ENCODE measurements around the gene TOR1AIP1.

DNA sequence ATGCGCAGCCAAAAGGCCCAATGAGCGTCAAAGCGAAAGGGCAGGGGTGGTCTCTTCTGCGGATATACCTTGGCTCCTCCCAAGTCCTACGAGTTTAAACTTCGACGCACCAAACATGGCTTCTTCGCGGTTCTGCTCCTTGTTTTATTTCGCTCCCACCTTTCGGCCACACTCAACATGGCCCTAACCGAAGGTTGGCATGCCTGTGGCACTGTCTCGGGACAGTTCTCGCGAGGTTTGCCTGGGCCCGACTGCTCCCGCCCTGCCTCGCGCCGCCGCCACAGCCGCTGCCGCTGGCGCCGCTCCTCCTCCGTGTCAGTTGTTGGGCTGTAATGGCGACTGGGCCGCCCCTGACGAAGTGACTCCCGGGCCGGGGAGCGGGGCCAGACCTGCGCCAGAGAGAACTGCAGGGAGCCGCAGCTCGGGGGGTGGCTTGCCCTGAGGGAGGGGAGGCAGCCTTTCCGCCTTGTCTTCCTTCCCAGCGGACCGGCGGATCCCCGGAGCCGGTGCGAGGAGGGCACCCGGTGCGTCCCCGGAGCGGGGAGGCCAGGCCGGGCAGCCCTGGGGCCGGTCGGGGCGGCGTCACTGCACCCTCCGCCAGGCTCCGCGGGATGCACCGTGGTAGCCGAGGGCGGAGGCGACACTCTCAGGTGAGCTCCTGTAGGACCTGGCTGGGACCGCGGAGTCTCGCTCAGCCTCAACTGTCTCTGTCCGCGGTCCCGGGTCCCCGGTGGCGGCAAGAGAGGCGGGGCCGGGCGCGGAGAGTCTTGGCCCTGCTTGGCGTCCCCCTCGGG is 72.6 kb downstream of the TOR1AIP1 start, which contains the start of gene CEP350:
- TF ChIP-seq, protein P1, sequence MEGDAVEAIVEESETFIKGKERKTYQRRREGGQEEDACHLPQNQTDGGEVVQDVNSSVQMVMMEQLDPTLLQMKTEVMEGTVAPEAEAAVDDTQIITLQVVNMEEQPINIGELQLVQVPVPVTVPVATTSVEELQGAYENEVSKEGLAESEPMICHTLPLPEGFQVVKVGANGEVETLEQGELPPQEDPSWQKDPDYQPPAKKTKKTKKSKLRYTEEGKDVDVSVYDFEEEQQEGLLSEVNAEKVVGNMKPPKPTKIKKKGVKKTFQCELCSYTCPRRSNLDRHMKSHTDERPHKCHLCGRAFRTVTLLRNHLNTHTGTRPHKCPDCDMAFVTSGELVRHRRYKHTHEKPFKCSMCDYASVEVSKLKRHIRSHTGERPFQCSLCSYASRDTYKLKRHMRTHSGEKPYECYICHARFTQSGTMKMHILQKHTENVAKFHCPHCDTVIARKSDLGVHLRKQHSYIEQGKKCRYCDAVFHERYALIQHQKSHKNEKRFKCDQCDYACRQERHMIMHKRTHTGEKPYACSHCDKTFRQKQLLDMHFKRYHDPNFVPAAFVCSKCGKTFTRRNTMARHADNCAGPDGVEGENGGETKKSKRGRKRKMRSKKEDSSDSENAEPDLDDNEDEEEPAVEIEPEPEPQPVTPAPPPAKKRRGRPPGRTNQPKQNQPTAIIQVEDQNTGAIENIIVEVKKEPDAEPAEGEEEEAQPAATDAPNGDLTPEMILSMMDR (IDR thresholded peaks at IDR 0.05) = no peak
- peak; percentile 51 to 79 for TF ChIP-seq POLR2A (IDR thresholded peaks at IDR 0.05)
